ENCODE data around the gene MARK3. TPM values are rescaled to one million over a fixed set of nuclear protein-coding genes. Genes with fewer than 3 reads are reported as not detected.
"Not testable (repeated sequence)": the region's sequence is repeated elsewhere in the genome, so short reads cannot be mapped to it uniquely, and the experiment has no call there.

The MARK3 gene
- total and polyA plus RNA-seq, 2 donors from 2014 or later: 39.8 to 83.1 TPM

- peaks cover 0 to 14% (median 9%) of the 10 kb centered on the region in 3 donors for H3K36me3 ChIP-seq (ENCODE audit: control insufficient read depth in 2 of 3, insufficient read depth in 3 of 3, low read length in 3 of 3)
- no peak overlapping the region for H3K9ac ChIP-seq (ENCODE audit: low read length in 3 of 3)
- FAIRE-seq: no peak
- H3K9me3 ChIP-seq (ENCODE audit: control insufficient read depth in 2 of 3, insufficient read depth in 1 of 3, low read length in 3 of 3): no peaks in the 10 kb centered on the region
- peaks cover 2 to 16% (median 11%) of the 10 kb centered on the region in 3 donors for H3K4me1 ChIP-seq (ENCODE audit: control insufficient read depth in 2 of 3, insufficient read depth in 2 of 3, low read depth in 1 of 3, low read length in 3 of 3)
- intact Hi-C loops (cut with DNase I): no loop called here
- H3K27ac ChIP-seq (ENCODE audit: low read depth in 2 of 2, low read length in 2 of 2): no peak overlapping the region
- TF ChIP-seq CTCF (IDR thresholded peaks at IDR 0.05; ENCODE audit: borderline replicate concordance, extremely low read depth, insufficient read depth): no peak
- H3K4me3 ChIP-seq (ENCODE audit: low read length in 3 of 3): no peak overlapping the region
- DNase-seq: no peak
- H3K27me3 ChIP-seq (ENCODE audit: control insufficient read depth, insufficient read depth, low read length): no peaks in the 10 kb centered on the region
These were observed 124.9 kb downstream of the MARK3 start for GRCh38 chr14:103509864-103510723.

- peaks cover 0 to 12% (median 9%) of the 10 kb centered on the region in 3 donors for H3K36me3 ChIP-seq (ENCODE audit: control insufficient read depth in 2 of 3, insufficient read depth in 3 of 3, low read length in 3 of 3)
- no peak overlapping the region for H3K27ac ChIP-seq (ENCODE audit: low read depth in 2 of 2, low read length in 2 of 2)
- H3K9ac ChIP-seq (ENCODE audit: low read length in 3 of 3): no peak overlapping the region
- DNase-seq (no peak), FAIRE-seq (no peak)
- peaks cover 2 to 16% (median 11%) of the 10 kb centered on the region in 3 donors for H3K4me1 ChIP-seq (ENCODE audit: control insufficient read depth in 2 of 3, insufficient read depth in 2 of 3, low read depth in 1 of 3, low read length in 3 of 3)
- no peak overlapping the region for H3K4me3 ChIP-seq (ENCODE audit: low read length in 3 of 3)
- intact Hi-C loops (cut with DNase I): no loop called here
- no peaks in the 10 kb centered on the region for H3K9me3 ChIP-seq (ENCODE audit: control insufficient read depth in 2 of 3, insufficient read depth in 1 of 3, low read length in 3 of 3)
- TF ChIP-seq CTCF (IDR thresholded peaks at IDR 0.05; ENCODE audit: borderline replicate concordance, extremely low read depth, insufficient read depth): no peak
- H3K27me3 ChIP-seq (ENCODE audit: control insufficient read depth, insufficient read depth, low read length): no peaks in the 10 kb centered on the region
These were observed 125.8 kb downstream of the MARK3 start for GRCh38 chr14:103510724-103511693.

- H3K27me3 ChIP-seq (ENCODE audit: control insufficient read depth, insufficient read depth, low read length); H3K9me3 ChIP-seq (ENCODE audit: control insufficient read depth in 2 of 3, insufficient read depth in 1 of 3, low read length in 3 of 3); H3K4me3 ChIP-seq (ENCODE audit: low read length in 3 of 3); DNase-seq; FAIRE-seq; intact Hi-C loops (cut with DNase I): not testable (repeated sequence)
- H3K4me1 ChIP-seq (ENCODE audit: control insufficient read depth in 2 of 3, insufficient read depth in 2 of 3, low read depth in 1 of 3, low read length in 3 of 3): peaks cover 2 to 16% (median 11%) of the 10 kb centered on the region in 3 donors
- H3K36me3 ChIP-seq (ENCODE audit: control insufficient read depth in 2 of 3, insufficient read depth in 3 of 3, low read length in 3 of 3): peaks cover 0 to 12% (median 9%) of the 10 kb centered on the region in 3 donors
- H3K9ac ChIP-seq (ENCODE audit: low read length in 3 of 3): peak overlapping the region in 1 of 3 donors; percentile 84
- peak overlapping the region; percentile 81 to 89 for H3K27ac ChIP-seq (ENCODE audit: low read depth in 2 of 2, low read length in 2 of 2)
These were observed 127.0 kb downstream of the MARK3 start for GRCh38 chr14:103512180-103512579.
